HUES64 (cell line): Measurements from ENCODE around the gene CHSY1.
A peak's percentile ranks its signal among the peaks of the same experiment; 100 is the strongest.

Source experiments
- H3K27ac ChIP-seq: 2 replicates; pipeline ENCODE4 v1.7.0; 2013; ENCODE audit warnings: low read depth, low read length, inconsistent platforms
- H3K27me3 ChIP-seq: 2 replicates; pipeline ENCODE4 v1.6.1; 2013; ENCODE audit warnings: mild to moderate bottlenecking, low read length; ENCODE audit not compliant: insufficient read depth
- H3K36me3 ChIP-seq: 2 replicates; pipeline ENCODE4 v1.6.1; 2013; ENCODE audit warnings: mild to moderate bottlenecking, low read length; ENCODE audit not compliant: insufficient read depth
- H3K4me1 ChIP-seq: 2 replicates; pipeline ENCODE4 v1.6.1; 2013; ENCODE audit warnings: mild to moderate bottlenecking, low read length, moderate library complexity; ENCODE audit not compliant: insufficient read depth
- H3K4me3 ChIP-seq: 2 replicates; pipeline ENCODE4 v1.5.1; 2013; ENCODE audit warnings: mild to moderate bottlenecking, low read length, moderate library complexity
- H3K9ac ChIP-seq: 2 replicates; pipeline ENCODE4 v1.6.1; 2013; ENCODE audit warnings: mild to moderate bottlenecking, low read depth, low read length
- H3K9me3 ChIP-seq: 2 replicates; pipeline ENCODE4 v1.6.1; 2013; ENCODE audit warnings: low read depth, low read length; ENCODE audit not compliant: insufficient read depth
- WGBS: fragments of 150-250, 120-280 bp; methylation state at CpG from one replicate; pipeline ENCODE4 v1.1.7; 2013; ENCODE audit warnings: missing lambda C conversion rate; 5-methylcytosine and 5-hydroxymethylcytosine counted together

Gene CHSY1

GRCh38 chr15:101250873-101251829, 697 bp downstream of the CHSY1 start:
- no peaks in the 10 kb centered on the region for H3K9me3 ChIP-seq
- no peak overlapping the region for H3K27ac ChIP-seq
- peaks cover 26% of the 10 kb centered on the region for H3K4me1 ChIP-seq
- H3K36me3 ChIP-seq = peaks cover 18% of the 10 kb centered on the region
- peak overlapping the region; percentile 84 for H3K4me3 ChIP-seq
- under 1% methylated on average over 150 of the region's 150 CpGs for WGBS
- H3K27me3 ChIP-seq = peaks cover 11% of the 10 kb centered on the region; the same call in 1 of the 2 replicates
- H3K9ac ChIP-seq = peak overlapping the region; percentile 88

GRCh38 chr15:101250341-101250831, 1.5 kb downstream of the CHSY1 start:
- H3K27ac ChIP-seq = no peak overlapping the region
- 7% methylated on average over 6 of the region's 6 CpGs for WGBS
- peaks cover 25% of the 10 kb centered on the region for H3K4me1 ChIP-seq
- H3K9me3 ChIP-seq = no peaks in the 10 kb centered on the region
- peaks cover 11% of the 10 kb centered on the region; the same call in 1 of the 2 replicates for H3K27me3 ChIP-seq
- H3K4me3 ChIP-seq = peak overlapping the region; percentile 76
- H3K9ac ChIP-seq = peak overlapping the region; percentile 77
- H3K36me3 ChIP-seq = peaks cover 18% of the 10 kb centered on the region

- 86% methylated on average over 2 of the region's 3 CpGs for WGBS
- Histone ChIP-seq H3K36me3 (peaks cover 18% of the 10 kb centered on the region), H3K4me3 (no peak overlapping the region), H3K9me3 (no peaks in the 10 kb centered on the region), H3K27ac (no peak overlapping the region), H3K9ac (no peak overlapping the region), H3K27me3 (peaks cover 10% of the 10 kb centered on the region; the same call in 1 of the 2 replicates), H3K4me1 (peaks cover 26% of the 10 kb centered on the region)
Measured at GRCh38 chr15:101248274-101248673, 3.6 kb downstream of the CHSY1 start.

- H3K9ac ChIP-seq = no peak overlapping the region
- peaks cover 27% of the 10 kb centered on the region for H3K4me1 ChIP-seq
- no peak overlapping the region for H3K4me3 ChIP-seq
- H3K36me3 ChIP-seq = peaks cover 24% of the 10 kb centered on the region
- WGBS = 89% methylated on average over 10 of the region's 10 CpGs
- H3K27ac ChIP-seq = no peak overlapping the region
- H3K27me3 ChIP-seq = no peaks in the 10 kb centered on the region
- no peaks in the 10 kb centered on the region for H3K9me3 ChIP-seq
Measured at GRCh38 chr15:101246824-101247745, 4.8 kb downstream of the CHSY1 start.

GRCh38 chr15:101246391-101246790, 5.5 kb downstream of the CHSY1 start:
- Histone ChIP-seq H3K4me3 (no peak overlapping the region), H3K27me3 (no peaks in the 10 kb centered on the region), H3K9me3 (no peaks in the 10 kb centered on the region), H3K9ac (no peak overlapping the region), H3K27ac (no peak overlapping the region), H3K4me1 (peaks cover 27% of the 10 kb centered on the region), H3K36me3 (peaks cover 28% of the 10 kb centered on the region)
- 93% methylated on average over 6 of the region's 6 CpGs for WGBS

GRCh38 chr15:101244889-101245668, 6.8 kb downstream of the CHSY1 start:
- H3K36me3 ChIP-seq = peaks cover 28% of the 10 kb centered on the region
- H3K9ac ChIP-seq = no peak overlapping the region

GRCh38 chr15:101244036-101244781, 7.6 kb downstream of the CHSY1 start:
- no peaks in the 10 kb centered on the region for H3K27me3 ChIP-seq
- no peaks in the 10 kb centered on the region for H3K9me3 ChIP-seq
- H3K27ac ChIP-seq = no peak overlapping the region
- H3K9ac ChIP-seq = no peak overlapping the region
- WGBS = 87% methylated on average over 7 of the region's 7 CpGs
- no peak overlapping the region for H3K4me3 ChIP-seq
- H3K4me1 ChIP-seq = peaks cover 33% of the 10 kb centered on the region
- H3K36me3 ChIP-seq = peaks cover 28% of the 10 kb centered on the region

More at GRCh38 chr15:101244889-101245668, 6.8 kb downstream of the CHSY1 start:
- Histone ChIP-seq H3K27me3 (no peaks in the 10 kb centered on the region), H3K9me3 (no peaks in the 10 kb centered on the region), H3K4me1 (peaks cover 32% of the 10 kb centered on the region), H3K4me3 (no peak overlapping the region), H3K27ac (no peak overlapping the region)
- 92% methylated on average over 14 of the region's 14 CpGs for WGBS

GRCh38 chr15:101243420-101243819, 8.4 kb downstream of the CHSY1 start:
- Histone ChIP-seq H3K36me3 (peaks cover 23% of the 10 kb centered on the region), H3K9ac (no peak overlapping the region), H3K9me3 (no peaks in the 10 kb centered on the region), H3K27ac (no peak overlapping the region), H3K4me1 (peaks cover 33% of the 10 kb centered on the region), H3K4me3 (no peak overlapping the region), H3K27me3 (no peaks in the 10 kb centered on the region)
- WGBS = 91% methylated on average over 9 of the region's 9 CpGs

GRCh38 chr15:101242999-101243336, 8.9 kb downstream of the CHSY1 start:
- Histone ChIP-seq H3K4me3 (no peak overlapping the region), H3K9me3 (no peaks in the 10 kb centered on the region), H3K27ac (no peak overlapping the region), H3K36me3 (peaks cover 18% of the 10 kb centered on the region), H3K27me3 (no peaks in the 10 kb centered on the region), H3K9ac (no peak overlapping the region), H3K4me1 (peaks cover 33% of the 10 kb centered on the region)
- WGBS = 84% methylated on average over 6 of the region's 6 CpGs
